ENCODE measurements around the gene MXRA7.
"Not testable (repeated sequence)": the region's sequence is repeated elsewhere in the genome, so short reads cannot be mapped to it uniquely, and the experiment has no call there.

MXRA7 gene

DNA sequence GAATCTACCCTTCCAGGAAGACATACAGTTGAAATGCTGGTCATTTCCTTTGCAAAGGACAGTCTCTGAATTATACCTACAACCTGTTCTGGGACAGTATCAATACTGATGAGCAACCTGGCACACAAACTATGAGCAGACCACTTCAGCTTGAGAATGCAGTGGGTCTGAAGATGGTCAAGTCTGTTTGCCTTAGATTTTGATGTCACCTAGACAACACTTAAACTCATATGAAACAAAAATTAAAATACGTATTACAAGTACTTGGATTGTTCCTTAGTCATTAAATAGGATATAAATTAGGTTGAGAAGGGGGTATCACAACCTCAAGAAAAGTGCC, 22.8 kb upstream of the MXRA7 start:
- no peaks in the 10 kb centered on the region for H3K27me3 ChIP-seq (ENCODE audit: control insufficient read depth, insufficient read depth, low read length)
- H3K36me3 ChIP-seq (ENCODE audit: control insufficient read depth, insufficient read depth, low read length), result no peaks in the 10 kb centered on the region
- H3K9ac ChIP-seq (ENCODE audit: low read length), result no peak overlapping the region
- peaks cover 12% of the 10 kb centered on the region for H3K4me1 ChIP-seq (ENCODE audit: control insufficient read depth, insufficient read depth, low read length)
- no peak overlapping the region for H3K4me3 ChIP-seq (ENCODE audit: low read length)
- H3K9me3 ChIP-seq (ENCODE audit: control insufficient read depth, low read length), result no peaks in the 10 kb centered on the region

DNA sequence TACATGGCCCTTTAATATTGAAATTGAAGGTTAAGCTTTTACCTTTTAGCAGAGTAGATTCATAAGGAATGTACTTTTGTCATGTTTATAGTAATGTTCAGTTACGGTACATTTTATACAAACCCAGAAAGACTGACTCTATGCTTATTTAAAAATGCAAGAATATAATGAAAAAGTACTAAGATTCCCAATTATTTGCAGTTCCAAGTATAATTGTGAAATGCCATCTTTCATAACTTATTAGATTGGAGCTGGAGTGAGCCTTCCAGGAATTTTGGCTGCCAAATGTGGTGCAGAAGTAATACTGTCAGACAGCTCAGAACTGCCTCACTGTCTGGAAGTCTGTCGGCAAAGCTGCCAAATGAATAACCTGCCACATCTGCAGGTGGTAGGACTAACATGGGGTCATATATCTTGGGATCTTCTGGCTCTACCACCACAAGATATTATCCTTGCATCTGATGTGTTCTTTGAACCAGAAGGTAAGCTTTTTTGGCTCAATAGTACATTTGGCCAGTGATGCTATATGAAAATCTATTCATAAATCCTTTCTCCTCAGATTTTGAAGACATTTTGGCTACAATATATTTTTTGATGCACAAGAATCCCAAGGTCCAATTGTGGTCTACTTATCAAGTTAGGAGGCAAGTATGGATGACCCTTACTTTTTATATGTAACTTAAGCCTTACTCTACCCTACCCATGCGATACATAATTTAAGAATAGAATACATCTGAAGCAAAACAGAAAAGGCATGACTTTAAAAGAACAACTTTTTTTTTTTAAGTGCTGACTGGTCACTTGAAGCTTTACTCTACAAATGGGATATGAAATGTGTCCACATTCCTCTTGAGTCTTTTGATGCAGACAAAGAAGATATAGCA, 22.2 kb upstream of the MXRA7 start:
- Histone ChIP-seq H3K4me3 (ENCODE audit: low read length) (no peak overlapping the region), H3K9ac (ENCODE audit: low read length) (no peak overlapping the region), H3K4me1 (ENCODE audit: control insufficient read depth, insufficient read depth, low read length) (peaks cover 18% of the 10 kb centered on the region), H3K9me3 (ENCODE audit: control insufficient read depth, low read length) (no peaks in the 10 kb centered on the region), H3K27me3 (ENCODE audit: control insufficient read depth, insufficient read depth, low read length) (no peaks in the 10 kb centered on the region), H3K36me3 (ENCODE audit: control insufficient read depth, insufficient read depth, low read length) (no peaks in the 10 kb centered on the region)

DNA sequence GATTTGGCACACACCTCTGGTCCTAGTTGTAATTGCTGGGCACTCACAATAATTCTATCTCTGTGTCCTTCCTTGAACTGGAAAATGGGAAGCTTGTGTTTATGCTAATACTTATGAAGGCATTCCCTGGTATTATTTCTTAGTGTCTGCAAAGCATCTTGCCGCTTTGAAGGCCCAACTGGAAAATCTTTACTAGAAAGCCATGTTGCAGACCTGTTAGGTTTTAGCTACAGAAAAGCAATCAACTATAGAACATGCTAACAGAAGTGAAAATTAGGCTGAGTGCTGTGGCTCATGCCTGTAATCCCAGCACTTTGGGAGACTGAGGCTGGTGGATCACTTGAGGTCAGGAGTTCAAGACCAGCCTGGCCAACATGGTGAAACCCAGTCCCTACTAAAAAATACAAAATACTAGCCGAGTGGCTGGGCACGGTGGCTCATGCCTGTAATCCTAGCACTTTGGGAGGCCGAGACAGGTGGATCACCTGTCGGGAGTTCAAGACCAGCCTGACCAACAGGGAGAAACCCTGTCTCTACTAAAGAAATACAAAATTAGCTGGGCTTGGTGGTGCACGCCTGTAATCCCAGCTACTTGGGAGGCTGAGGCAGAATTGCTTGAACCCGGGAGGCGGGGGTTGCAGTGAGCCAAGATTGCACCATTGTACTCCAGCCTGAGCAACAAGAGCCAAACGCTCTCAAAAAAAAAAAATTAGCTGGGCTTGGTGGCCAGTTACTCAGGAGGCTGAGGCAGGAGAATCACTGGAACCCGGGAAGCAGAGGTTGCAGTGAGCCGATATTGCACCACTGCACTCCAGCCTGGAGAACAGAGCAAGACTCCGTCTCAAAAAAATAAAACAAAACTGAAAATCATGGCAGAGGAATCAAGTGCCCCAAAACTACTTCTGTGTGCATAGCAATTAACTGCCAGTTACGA, 21.3 kb upstream of the MXRA7 start:
- H3K36me3 ChIP-seq (ENCODE audit: control insufficient read depth, insufficient read depth, low read length); H3K9me3 ChIP-seq (ENCODE audit: control insufficient read depth, low read length); H3K4me3 ChIP-seq (ENCODE audit: low read length); H3K9ac ChIP-seq (ENCODE audit: low read length); H3K27me3 ChIP-seq (ENCODE audit: control insufficient read depth, insufficient read depth, low read length): not testable (repeated sequence)
- peaks cover 21% of the 10 kb centered on the region for H3K4me1 ChIP-seq (ENCODE audit: control insufficient read depth, insufficient read depth, low read length)

DNA sequence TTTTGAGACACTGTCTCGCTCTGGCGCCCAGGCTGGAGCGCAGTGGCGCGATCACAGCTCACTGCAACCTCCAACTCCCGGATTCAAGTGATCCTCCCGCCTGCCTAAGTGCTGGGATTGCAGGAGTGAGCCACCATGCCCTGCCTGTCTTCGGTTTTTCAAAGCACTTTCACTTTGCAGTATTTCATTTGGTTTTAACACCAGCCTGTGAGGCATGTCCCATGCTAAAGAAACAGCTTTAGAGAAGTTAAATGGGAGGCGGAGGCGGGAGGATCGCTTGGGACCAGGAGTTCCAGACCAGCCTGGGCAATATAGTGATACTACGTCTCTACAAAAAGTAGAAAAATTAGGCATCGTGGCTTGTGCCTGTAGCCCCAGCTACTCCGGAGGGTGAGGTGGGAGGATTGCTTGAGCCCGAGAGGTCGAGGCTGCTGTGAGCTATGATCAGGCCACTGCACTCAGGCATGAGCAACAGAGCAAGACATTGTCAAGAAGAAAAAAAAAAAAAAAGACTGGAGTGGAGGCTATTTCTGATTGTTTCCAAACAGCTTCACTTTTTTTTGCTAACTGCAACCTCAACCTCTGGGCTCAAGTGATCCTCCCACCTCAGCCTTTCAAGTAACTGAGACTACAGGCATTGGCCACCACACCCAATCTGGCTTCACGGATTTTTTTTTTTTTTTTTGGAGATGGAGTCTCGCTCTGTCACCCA, 17.1 kb upstream of the MXRA7 start:
- peak overlapping the region; percentile 92 for H3K9ac ChIP-seq (ENCODE audit: low read length)
- H3K9me3 ChIP-seq (ENCODE audit: control insufficient read depth, low read length), result no peaks in the 10 kb centered on the region
- H3K4me1 ChIP-seq (ENCODE audit: control insufficient read depth, insufficient read depth, low read length), result peaks cover 20% of the 10 kb centered on the region
- peak overlapping the region; percentile 58 for H3K4me3 ChIP-seq (ENCODE audit: low read length)
- H3K36me3 ChIP-seq (ENCODE audit: control insufficient read depth, insufficient read depth, low read length), result no peaks in the 10 kb centered on the region
- H3K27me3 ChIP-seq (ENCODE audit: control insufficient read depth, insufficient read depth, low read length), result no peaks in the 10 kb centered on the region

DNA sequence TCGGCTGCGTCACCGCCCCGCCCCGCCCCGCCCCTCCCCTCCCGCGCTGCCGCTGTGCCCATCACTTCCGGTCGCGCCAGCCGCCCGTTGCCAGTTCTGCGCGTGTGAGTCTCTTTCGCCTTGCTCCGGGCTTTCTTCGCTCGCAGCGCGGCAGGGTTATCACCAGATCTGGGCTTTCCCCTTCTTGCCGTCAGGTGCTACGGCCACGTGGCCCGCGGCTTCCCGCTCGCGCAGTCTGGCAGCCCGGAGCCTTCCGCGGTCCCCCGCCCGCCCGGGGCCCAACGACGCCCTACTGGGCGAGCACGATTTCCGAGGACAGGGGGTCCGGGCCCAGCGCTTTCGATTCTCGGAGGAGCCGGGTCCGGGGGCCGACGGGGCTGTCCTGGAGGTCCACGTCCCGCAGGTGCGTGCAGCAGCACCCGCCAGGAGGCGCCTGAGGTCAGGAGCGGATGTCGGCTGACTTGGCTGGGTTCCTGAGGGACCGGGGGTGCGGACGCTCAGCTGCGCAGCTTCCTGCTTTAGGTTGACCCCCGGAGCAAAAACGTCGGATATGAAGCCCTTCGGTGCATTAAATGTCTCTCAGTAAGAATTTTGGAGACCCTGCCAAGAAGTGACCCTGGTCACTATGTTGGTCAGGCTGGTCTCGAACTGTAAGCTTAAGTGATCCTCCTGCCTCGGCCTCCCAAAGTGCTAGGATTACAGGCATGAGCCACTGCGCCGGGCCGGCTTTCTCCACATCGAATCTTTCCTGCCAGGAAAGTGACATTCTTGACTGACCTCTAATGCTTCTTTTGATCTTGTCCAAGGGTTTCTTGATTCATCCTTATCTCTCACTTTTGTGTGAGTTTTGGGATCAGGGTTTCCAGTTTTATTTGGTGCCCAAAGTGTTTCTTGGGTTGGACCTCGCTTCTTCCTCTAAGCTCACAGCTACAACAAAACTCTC, 16.3 kb upstream of the MXRA7 start, which contains the start of gene METTL23:
METTL23 (plus strand) TSS at position 64 of the 943 bp plus-strand sequence. CDS start 2,872 bp downstream, outside the sequence.
- H3K9ac ChIP-seq (ENCODE audit: low read length), result peak within 1 kb of the TSS; percentile 92
- peak within 1 kb of the TSS; percentile 68 for H3K4me3 ChIP-seq (ENCODE audit: low read length)
- no peaks in the 10 kb centered on the region for H3K9me3 ChIP-seq (ENCODE audit: control insufficient read depth, low read length)
- no peaks in the 10 kb centered on the region for H3K27me3 ChIP-seq (ENCODE audit: control insufficient read depth, insufficient read depth, low read length)
- H3K4me1 ChIP-seq (ENCODE audit: control insufficient read depth, insufficient read depth, low read length), result peaks cover 20% of the 10 kb centered on the region
- no peaks in the 10 kb centered on the region for H3K36me3 ChIP-seq (ENCODE audit: control insufficient read depth, insufficient read depth, low read length)

DNA sequence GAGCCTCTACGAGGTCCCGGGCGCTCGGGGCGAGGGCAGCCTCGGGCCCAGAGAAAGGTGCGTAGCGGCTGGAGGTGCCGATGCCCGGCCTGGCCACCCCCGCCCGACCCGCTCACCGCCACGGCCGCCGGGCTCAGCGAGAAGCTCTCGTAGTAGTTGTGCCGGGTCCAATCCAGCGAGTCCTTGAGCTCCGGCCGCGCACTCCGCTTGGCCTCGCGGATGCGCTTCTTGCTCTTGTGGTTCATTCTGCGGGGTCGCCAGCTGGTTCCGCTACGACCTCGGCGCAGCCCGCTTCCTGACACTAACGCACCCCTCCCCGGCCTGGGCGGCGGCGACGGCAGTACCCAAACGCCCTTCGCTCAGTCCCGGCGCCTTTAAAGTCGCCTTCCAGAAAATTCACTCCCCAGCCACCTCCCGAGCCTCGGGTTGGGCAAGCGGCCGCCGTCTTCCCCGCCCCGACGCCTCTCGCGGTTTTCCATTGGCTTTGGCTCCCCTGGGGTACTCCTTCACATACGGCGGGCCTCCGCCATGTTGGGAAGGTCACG, 15.5 kb upstream of the MXRA7 start, which contains the start of gene JMJD6:
JMJD6 (minus strand) TSS at position 376 of the 545 bp plus-strand sequence; CDS start at position 245, 131 bp downstream.
- Histone ChIP-seq H3K9me3 (ENCODE audit: control insufficient read depth, low read length) (no peaks in the 10 kb centered on the region), H3K27me3 (ENCODE audit: control insufficient read depth, insufficient read depth, low read length) (no peaks in the 10 kb centered on the region), H3K9ac (ENCODE audit: low read length) (peak within 1 kb of the TSS; percentile 92), H3K36me3 (ENCODE audit: control insufficient read depth, insufficient read depth, low read length) (no peaks in the 10 kb centered on the region), H3K4me1 (ENCODE audit: control insufficient read depth, insufficient read depth, low read length) (peaks cover 20% of the 10 kb centered on the region), H3K4me3 (ENCODE audit: low read length) (peak within 1 kb of the TSS; percentile 68)

DNA sequence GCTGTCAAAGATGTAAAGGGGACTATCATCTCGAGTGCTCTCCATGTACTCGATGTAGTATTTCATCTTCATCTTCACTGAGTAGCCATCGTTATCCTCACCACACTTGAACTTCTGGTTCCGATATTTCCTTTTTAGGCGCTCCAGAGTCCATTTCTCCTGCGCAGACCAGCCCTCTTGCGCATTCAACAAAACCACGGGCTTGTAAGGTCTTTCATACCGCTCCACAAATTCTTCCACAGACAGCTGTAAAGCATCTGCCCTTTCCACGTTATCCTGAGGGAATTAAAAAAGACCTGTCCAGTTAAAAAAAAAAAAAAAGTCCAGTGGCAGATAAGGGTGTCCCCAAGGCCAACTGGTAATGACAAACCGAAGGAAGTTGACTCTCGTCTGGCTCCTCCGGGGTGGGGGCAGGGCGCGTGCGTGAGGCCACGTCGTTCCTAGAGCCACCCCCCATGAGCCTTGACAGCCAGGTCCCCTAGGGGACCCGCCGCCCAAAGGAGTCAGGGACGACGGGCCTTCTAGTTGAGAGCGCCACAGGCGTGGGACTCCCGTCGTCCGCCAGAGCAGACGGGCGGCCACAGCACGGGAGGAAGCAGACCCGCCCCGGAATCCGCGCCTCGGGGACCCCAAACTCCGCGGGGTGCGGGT, 14.9 kb upstream of the MXRA7 start:
- Histone ChIP-seq H3K4me1 (ENCODE audit: control insufficient read depth, insufficient read depth, low read length) (peaks cover 20% of the 10 kb centered on the region), H3K9ac (ENCODE audit: low read length) (peak overlapping the region; percentile 89), H3K4me3 (ENCODE audit: low read length) (peak overlapping the region; percentile 68), H3K9me3 (ENCODE audit: control insufficient read depth, low read length) (no peaks in the 10 kb centered on the region), H3K27me3 (ENCODE audit: control insufficient read depth, insufficient read depth, low read length) (no peaks in the 10 kb centered on the region), H3K36me3 (ENCODE audit: control insufficient read depth, insufficient read depth, low read length) (no peaks in the 10 kb centered on the region)

DNA sequence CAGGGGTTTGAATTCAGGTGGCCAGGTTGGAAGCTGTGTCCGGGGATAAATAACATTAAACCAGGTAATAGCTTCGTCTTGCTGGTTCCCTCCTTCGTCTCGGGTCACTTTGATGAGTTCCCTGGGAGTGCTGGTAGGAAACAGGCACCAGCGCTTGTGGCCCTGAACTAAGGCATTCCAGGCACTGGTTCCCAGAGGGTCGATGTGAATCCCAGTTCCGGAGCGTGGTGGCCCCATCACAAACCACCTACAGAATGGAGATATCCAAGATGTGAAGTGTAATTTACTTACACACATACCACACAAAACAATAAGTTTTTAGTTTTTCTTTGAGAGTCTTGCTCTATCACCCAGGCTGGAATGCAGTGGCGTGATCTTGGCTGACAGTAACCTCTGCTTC, 13.0 kb upstream of the MXRA7 start:
- peaks cover 3% of the 10 kb centered on the region for H3K36me3 ChIP-seq (ENCODE audit: control insufficient read depth, insufficient read depth, low read length)
- H3K27me3 ChIP-seq (ENCODE audit: control insufficient read depth, insufficient read depth, low read length), result no peaks in the 10 kb centered on the region
- H3K9me3 ChIP-seq (ENCODE audit: control insufficient read depth, low read length), result no peaks in the 10 kb centered on the region
- H3K4me1 ChIP-seq (ENCODE audit: control insufficient read depth, insufficient read depth, low read length), result peaks cover 20% of the 10 kb centered on the region
- no peak overlapping the region for H3K4me3 ChIP-seq (ENCODE audit: low read length)
- no peak overlapping the region for H3K9ac ChIP-seq (ENCODE audit: low read length)

DNA sequence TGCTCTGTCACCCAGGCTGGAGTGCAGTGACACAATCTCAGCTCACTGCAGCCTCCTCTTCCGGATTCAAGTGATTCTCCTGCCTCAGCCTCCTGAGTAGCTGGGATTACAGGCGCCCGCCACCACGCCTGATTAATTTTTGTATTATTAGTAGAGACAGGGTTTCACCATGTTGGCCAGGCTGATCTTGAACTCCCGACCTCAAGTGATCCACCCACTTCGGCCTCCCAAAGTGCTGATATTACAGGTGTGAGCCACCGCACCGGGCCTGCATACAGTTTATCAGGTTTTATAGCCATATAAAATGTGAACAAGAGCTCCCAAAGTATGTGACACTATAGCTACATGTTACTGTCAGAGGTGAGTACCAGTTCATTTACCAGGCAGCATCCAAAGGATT, 12.2 kb upstream of the MXRA7 start:
- H3K9ac ChIP-seq (ENCODE audit: low read length); H3K9me3 ChIP-seq (ENCODE audit: control insufficient read depth, low read length); H3K36me3 ChIP-seq (ENCODE audit: control insufficient read depth, insufficient read depth, low read length); H3K4me3 ChIP-seq (ENCODE audit: low read length); H3K27me3 ChIP-seq (ENCODE audit: control insufficient read depth, insufficient read depth, low read length): not testable (repeated sequence)
- peaks cover 14% of the 10 kb centered on the region for H3K4me1 ChIP-seq (ENCODE audit: control insufficient read depth, insufficient read depth, low read length)

DNA sequence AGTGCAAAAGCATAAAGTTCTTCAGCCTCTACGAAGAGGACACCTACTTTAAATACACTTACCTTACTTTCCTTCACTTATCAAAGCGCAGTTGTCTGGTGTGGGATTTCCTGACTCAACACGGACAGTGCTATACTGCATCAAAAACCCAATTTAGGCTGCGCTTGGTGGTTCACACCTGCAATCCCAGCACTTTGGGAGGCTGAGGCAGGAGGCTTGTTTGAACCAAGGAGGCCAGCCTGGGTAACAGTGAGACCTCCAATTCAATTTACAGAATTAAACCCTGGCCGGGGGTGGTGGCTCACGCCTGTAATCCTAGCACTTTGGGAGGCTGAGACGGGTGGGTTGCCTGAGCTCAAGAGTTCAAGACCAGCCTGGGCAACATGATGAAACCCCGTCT, 11.5 kb upstream of the MXRA7 start:
- H3K9ac ChIP-seq (ENCODE audit: low read length), result no peak overlapping the region

More for the DNA sequence above, 11.5 kb upstream of the MXRA7 start:
- H3K4me3 ChIP-seq (ENCODE audit: low read length), result no peak overlapping the region
- H3K9me3 ChIP-seq (ENCODE audit: control insufficient read depth, low read length), result no peaks in the 10 kb centered on the region
- H3K4me1 ChIP-seq (ENCODE audit: control insufficient read depth, insufficient read depth, low read length), result peaks cover 11% of the 10 kb centered on the region
- no peaks in the 10 kb centered on the region for H3K27me3 ChIP-seq (ENCODE audit: control insufficient read depth, insufficient read depth, low read length)
- peaks cover 5% of the 10 kb centered on the region for H3K36me3 ChIP-seq (ENCODE audit: control insufficient read depth, insufficient read depth, low read length)

Measured in mucosa of stomach (tissue), 1 donor.